ENCODE results near the gene HIF1A.

DNA sequence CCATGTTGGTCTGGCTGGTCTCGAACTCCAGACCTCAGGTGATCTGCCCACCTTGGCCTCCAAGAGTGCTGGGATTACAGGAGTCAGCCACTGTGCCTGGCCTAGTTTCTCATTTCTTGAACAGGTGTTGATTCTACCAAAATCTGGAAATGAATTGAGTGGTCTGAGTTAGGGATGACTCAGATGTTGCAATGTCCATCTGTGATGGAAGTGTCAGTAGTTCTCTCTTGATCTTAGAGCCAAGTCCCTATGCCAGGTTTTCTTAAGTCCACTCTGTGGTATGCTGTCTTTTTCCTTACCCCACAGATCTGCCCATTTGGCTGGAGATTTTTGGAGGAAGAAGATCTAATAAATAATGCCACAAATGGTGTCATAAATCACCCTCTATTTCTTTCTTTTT, 79.5 kb downstream of the HIF1A start:
- TF ChIP-seq, protein P1, sequence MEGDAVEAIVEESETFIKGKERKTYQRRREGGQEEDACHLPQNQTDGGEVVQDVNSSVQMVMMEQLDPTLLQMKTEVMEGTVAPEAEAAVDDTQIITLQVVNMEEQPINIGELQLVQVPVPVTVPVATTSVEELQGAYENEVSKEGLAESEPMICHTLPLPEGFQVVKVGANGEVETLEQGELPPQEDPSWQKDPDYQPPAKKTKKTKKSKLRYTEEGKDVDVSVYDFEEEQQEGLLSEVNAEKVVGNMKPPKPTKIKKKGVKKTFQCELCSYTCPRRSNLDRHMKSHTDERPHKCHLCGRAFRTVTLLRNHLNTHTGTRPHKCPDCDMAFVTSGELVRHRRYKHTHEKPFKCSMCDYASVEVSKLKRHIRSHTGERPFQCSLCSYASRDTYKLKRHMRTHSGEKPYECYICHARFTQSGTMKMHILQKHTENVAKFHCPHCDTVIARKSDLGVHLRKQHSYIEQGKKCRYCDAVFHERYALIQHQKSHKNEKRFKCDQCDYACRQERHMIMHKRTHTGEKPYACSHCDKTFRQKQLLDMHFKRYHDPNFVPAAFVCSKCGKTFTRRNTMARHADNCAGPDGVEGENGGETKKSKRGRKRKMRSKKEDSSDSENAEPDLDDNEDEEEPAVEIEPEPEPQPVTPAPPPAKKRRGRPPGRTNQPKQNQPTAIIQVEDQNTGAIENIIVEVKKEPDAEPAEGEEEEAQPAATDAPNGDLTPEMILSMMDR (IDR thresholded peaks at IDR 0.05; ENCODE audit: low read depth, low read length) = no peak
- no peak for TF ChIP-seq EZH2phosphoT487 (IDR thresholded peaks at IDR 0.05; ENCODE audit: low read depth)

Data from OCI-LY3 (cell line).